ENCODE results near the gene STARD10. TPM values are rescaled to one million over a fixed set of nuclear protein-coding genes. Genes with fewer than 3 reads are reported as not detected.

The STARD10 gene
- total RNA-seq, 4 donors from 2014 or later, result 26.6 to 75.4 (median 58.1) TPM

DNA sequence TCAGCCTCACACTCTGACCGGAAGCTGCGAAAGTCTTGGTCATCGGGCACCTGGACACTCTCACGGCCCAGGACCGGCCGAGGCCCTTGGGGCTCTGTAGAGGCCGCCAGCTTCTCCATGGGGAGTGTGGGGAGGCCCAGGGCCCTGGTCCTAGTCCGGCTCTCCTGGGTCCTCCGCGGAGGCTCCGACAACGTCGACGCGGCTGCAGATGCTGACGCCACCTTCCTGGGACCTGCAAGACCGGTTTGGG, 12.9 kb downstream of the STARD10 start:
- Histone ChIP-seq H3K27me3 (no peaks in the 10 kb centered on the region), H3K9me3 (no peaks in the 10 kb centered on the region), H3K4me1 (peaks cover 30 to 58% (median 49%) of the 10 kb centered on the region in 4 donors), H3K4me3 (peak overlapping the region; percentile 74 to 89 (median 84)), H3K27ac (replicated peaks in 1 of 4) (peak overlapping the region; percentile 39 to 68 (median 60)), H3K36me3 (peaks cover 0 to 5% (median 0%) of the 10 kb centered on the region in 4 donors)
- intact Hi-C loops (cut with DNase I), result no loop called here
- no peak for DNase-seq (ENCODE audit: extremely low spot score)
- TF ChIP-seq CTCF (IDR thresholded peaks at IDR 0.05), result no peak
- TF ChIP-seq POLR2A (IDR thresholded peaks at IDR 0.05; ENCODE audit: low read depth), result no peak
- TF ChIP-seq EP300 (IDR thresholded peaks at IDR 0.05), result no peak
- no peak for TF ChIP-seq POLR2AphosphoS5 (IDR thresholded peaks at IDR 0.05)
- 37% methylated on average over 6 of the region's 17 CpGs for WGBS

DNA sequence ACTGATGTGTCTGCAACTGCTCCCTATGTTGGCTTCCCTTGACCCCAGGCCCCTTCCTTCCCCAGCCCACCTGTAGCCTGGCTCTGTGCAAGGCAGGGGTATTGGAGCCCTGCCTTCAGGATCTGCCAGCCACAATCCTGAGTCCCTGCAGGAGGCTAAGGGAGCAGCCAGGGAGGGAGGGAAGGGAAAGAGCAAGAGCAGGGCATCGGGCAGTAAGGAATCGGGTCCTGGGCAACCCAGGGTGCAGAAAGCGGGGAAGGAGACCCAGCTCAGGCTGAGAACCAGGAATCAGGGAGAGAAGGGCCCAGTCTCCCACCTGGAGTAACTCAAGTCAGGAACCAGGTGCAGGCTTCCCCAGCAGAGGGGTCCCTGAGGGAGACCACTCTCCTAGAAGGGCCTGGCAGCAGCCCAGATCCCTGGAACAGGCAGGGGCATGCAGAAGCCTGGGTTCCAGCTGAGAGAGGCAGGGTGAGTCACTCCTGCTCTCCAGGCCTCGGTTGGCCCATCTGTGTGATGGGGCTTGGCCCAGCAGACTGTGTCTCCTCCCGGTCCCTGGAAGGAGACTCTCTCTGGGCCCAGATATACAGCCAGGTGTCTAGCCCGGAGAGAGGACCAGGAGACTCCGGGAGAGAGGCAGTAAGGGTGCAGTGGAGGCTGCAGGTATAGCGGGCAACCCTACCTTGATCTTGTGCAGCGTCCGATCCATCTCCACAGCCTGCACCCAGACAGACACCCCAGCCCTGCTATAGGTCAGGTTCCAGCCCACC, 13.4 kb downstream of the STARD10 start:
- Histone ChIP-seq H3K27me3 (no peaks in the 10 kb centered on the region), H3K4me3 (peak overlapping the region; percentile 74 to 89 (median 84)), H3K4me1 (peaks cover 30 to 58% (median 49%) of the 10 kb centered on the region in 4 donors), H3K27ac (replicated peaks in 1 of 4) (peak overlapping the region in 3 of 4 donors; percentile 39 to 68 (median 55)), H3K36me3 (peaks cover 0 to 5% (median 0%) of the 10 kb centered on the region in 4 donors), H3K9me3 (no peaks in the 10 kb centered on the region)
- DNase-seq (ENCODE audit: extremely low spot score), result no peak
- 100% methylated on average over 3 of the region's 10 CpGs for WGBS
- TF ChIP-seq POLR2AphosphoS5 (IDR thresholded peaks at IDR 0.05), result no peak
- TF ChIP-seq CTCF (IDR thresholded peaks at IDR 0.05), result no peak
- intact Hi-C loops (cut with DNase I), result no loop called here

GRCh38 chr11:72779495-72780128, 14.2 kb downstream of the STARD10 start:
- no peaks in the 10 kb centered on the region for H3K27me3 ChIP-seq
- H3K9me3 ChIP-seq, result no peaks in the 10 kb centered on the region
- H3K36me3 ChIP-seq, result peaks cover 0 to 5% (median 0%) of the 10 kb centered on the region in 4 donors
- TF ChIP-seq EP300 (IDR thresholded peaks at IDR 0.05), result no peak
- no peak for TF ChIP-seq POLR2AphosphoS5 (IDR thresholded peaks at IDR 0.05)
- TF ChIP-seq POLR2A (IDR thresholded peaks at IDR 0.05; ENCODE audit: low read depth), result no peak
- TF ChIP-seq CTCF (IDR thresholded peaks at IDR 0.05), result no peak
- WGBS, result 87% methylated on average over 4 of the region's 4 CpGs
- H3K27ac ChIP-seq (replicated peaks in 1 of 4), result no peak overlapping the region
- intact Hi-C loops (cut with DNase I), result no loop called here
- peak overlapping the region in 1 of 4 donors; percentile 81 for H3K4me3 ChIP-seq
- DNase-seq (ENCODE audit: extremely low spot score), result no peak
- H3K4me1 ChIP-seq, result peaks cover 30 to 64% (median 49%) of the 10 kb centered on the region in 4 donors

DNA sequence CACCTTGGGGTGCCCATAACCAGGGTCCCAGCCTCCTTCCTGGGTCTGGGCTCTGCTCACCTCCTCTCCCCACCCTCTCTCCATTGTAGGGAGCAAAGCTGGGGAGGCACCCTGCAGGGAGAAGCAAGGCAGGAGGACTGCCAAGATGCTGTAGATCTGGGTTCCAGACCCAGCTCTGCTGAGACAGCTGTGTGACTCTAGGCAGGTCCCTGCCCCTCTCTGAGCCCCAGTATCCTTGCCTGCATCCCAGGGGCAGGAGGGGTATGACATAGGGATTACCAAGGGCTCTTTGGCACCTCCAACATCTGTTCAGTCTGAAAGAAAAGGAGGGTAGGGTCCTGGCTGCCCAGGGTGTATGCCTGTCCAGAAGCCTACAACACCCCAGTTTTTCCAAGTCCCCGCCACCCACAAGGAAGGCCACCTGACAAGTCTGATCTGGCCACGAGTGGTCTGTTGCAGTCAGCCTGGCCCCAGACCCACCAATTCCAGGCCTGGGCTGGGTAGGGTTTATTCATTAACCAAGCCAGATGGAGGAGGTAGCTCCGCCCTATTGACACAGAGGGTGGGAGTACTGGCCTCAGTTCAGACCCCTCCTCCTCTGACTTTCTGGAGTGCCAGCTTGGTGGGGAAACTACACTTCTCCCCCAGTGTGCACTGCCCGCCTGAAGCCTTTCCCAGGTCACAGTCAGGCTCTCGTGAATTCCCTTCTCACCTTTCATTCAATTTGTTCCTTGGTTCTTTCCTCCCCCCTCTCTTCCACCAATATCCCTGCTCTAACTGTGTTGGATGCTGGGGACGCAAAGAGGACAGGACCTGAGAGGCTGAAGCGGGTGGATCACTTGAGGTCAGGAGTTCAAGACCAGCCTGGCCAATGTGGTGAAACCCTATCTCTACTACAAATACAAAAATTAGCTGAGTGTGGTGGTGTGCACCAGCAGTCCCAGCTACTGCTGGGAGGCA, 15.0 kb downstream of the STARD10 start:
- Histone ChIP-seq H3K4me1 (peaks cover 30 to 71% (median 51%) of the 10 kb centered on the region in 4 donors), H3K36me3 (peaks cover 0 to 5% (median 0%) of the 10 kb centered on the region in 4 donors), H3K4me3 (no peak overlapping the region), H3K9me3 (no peaks in the 10 kb centered on the region), H3K27ac (replicated peaks in 1 of 4) (no peak overlapping the region), H3K27me3 (no peaks in the 10 kb centered on the region)
- WGBS, result 97% methylated on average over 7 of the region's 7 CpGs
- TF ChIP-seq CTCF (IDR thresholded peaks at IDR 0.05) (no peak), EP300 (IDR thresholded peaks at IDR 0.05) (no peak), POLR2AphosphoS5 (IDR thresholded peaks at IDR 0.05) (no peak), POLR2A (IDR thresholded peaks at IDR 0.05; ENCODE audit: low read depth) (no peak)
- DNase-seq (ENCODE audit: extremely low spot score), result no peak
- intact Hi-C loops (cut with DNase I), result no loop called here
